SK-N-SH treated with all-trans-retinoic acid at 6 μM for 48 hours (cell line): Measurements from ENCODE around the gene ATP6V0D1.

Experiments used
- ATAC-seq: fragments of 200-7000 bp; cut with Tn5 transposase; 3 replicates; pipeline ENCODE4 v1.9.1; 2020; ENCODE audit warnings: mild to moderate bottlenecking, moderate library complexity
- ARNTL ChIP-seq: fragments of 450-650 bp; formaldehyde crosslinking; IDR thresholded peaks from 2 replicates; pipeline ENCODE4 v1.5.0; 2020; ENCODE audit warnings: low read depth, mild to moderate bottlenecking, moderate library complexity, borderline replicate concordance
- BACH2 ChIP-seq: fragments of 250-450 bp; sonication (Bioruptor Pico); IDR thresholded peaks from 2 replicates; pipeline ENCODE4 v1.9.0; 2021; ENCODE audit warnings: mild to moderate bottlenecking, borderline replicate concordance
- CSDC2 ChIP-seq: fragments of 250-450 bp; sonication (Bioruptor Pico); IDR thresholded peaks from 2 replicates; pipeline ENCODE4 v1.5.0; 2020; ENCODE audit warnings: mild to moderate bottlenecking, moderate library complexity
- ESRRG ChIP-seq: fragments of 250-450 bp; sonication (Bioruptor Pico); IDR thresholded peaks from 2 replicates; pipeline ENCODE4 v1.6.1; 2021; ENCODE audit warnings: mild to moderate bottlenecking
- GLIS3 ChIP-seq: fragments of 250-450 bp; sonication (Bioruptor Pico); IDR thresholded peaks from 2 replicates; pipeline ENCODE4 v1.5.0; 2020; ENCODE audit warnings: mild to moderate bottlenecking, moderate library complexity
- ISL1 ChIP-seq: fragments of 250-450 bp; sonication (Bioruptor Pico); IDR thresholded peaks from 2 replicates; pipeline ENCODE4 v2.1.2; 2022; ENCODE audit warnings: mild to moderate bottlenecking, moderate library complexity
- OSR1 ChIP-seq: fragments of 250-450 bp; sonication (Bioruptor Pico); IDR thresholded peaks from 2 replicates; pipeline ENCODE4 v1.8.0; 2022; ENCODE audit warnings: moderate library complexity, mild to moderate bottlenecking, inconsistent platforms
- PPARA ChIP-seq: fragments of 250-450 bp; sonication (Bioruptor Pico); IDR thresholded peaks from 2 replicates; pipeline ENCODE4 v1.5.0; 2020; ENCODE audit warnings: mild to moderate bottlenecking, borderline replicate concordance
- RARB ChIP-seq: fragments of 250-450 bp; sonication (Bioruptor Pico); IDR thresholded peaks from 2 replicates; pipeline ENCODE4 v1.8.0; 2021; ENCODE audit warnings: mild to moderate bottlenecking, moderate library complexity
- SNAI2 ChIP-seq: fragments of 250-450 bp; sonication (Bioruptor Pico); IDR thresholded peaks from 2 replicates; pipeline ENCODE4 v1.5.0; 2020; ENCODE audit warnings: mild to moderate bottlenecking, moderate library complexity
- TCF4 ChIP-seq: fragments of 250-450 bp; sonication (Bioruptor Pico); IDR thresholded peaks from 2 replicates; pipeline ENCODE4 v1.8.0; 2021; ENCODE audit warnings: mild to moderate bottlenecking, moderate library complexity, borderline replicate concordance
- TOX ChIP-seq: fragments of 250-450 bp; sonication (Bioruptor Pico); IDR thresholded peaks from 2 replicates; pipeline ENCODE4 v1.8.0; 2021; ENCODE audit warnings: mild to moderate bottlenecking, moderate library complexity, borderline replicate concordance
- TSHZ2 ChIP-seq: fragments of 250-450 bp; sonication (Bioruptor Pico); IDR thresholded peaks from 2 replicates; pipeline ENCODE4 v1.5.0; 2020; ENCODE audit warnings: mild to moderate bottlenecking, moderate library complexity
- ZC3H10 ChIP-seq: fragments of 250-450 bp; sonication (Bioruptor Pico); IDR thresholded peaks from 2 replicates; pipeline ENCODE4 v1.5.1; 2021; ENCODE audit warnings: mild to moderate bottlenecking, moderate library complexity
- ZFP30 ChIP-seq: fragments of 450-650 bp; formaldehyde crosslinking; IDR thresholded peaks from 2 replicates; pipeline ENCODE4 v1.5.0; 2022; ENCODE audit warnings: mild to moderate bottlenecking, moderate library complexity
- ZNF565 ChIP-seq: fragments of 450-650 bp; formaldehyde crosslinking; conservative IDR thresholded peaks from 2 replicates; pipeline ENCODE4 v1.5.0; 2020; ENCODE audit warnings: low read depth, mild to moderate bottlenecking, moderate library complexity
- ZNF8 ChIP-seq: fragments of 450-650 bp; formaldehyde crosslinking; IDR thresholded peaks from 2 replicates; pipeline ENCODE4 v1.5.0; 2020; ENCODE audit warnings: mild to moderate bottlenecking, moderate library complexity
- TF ChIP-seq, protein P1 (sequence below): fragments of 250-450 bp; sonication (Bioruptor Pico); IDR thresholded peaks from 2 replicates; pipeline ENCODE4 v1.5.1; 2021; ENCODE audit warnings: mild to moderate bottlenecking, moderate library complexity
- TF ChIP-seq, protein P2 (sequence below): fragments of 250-450 bp; sonication (Bioruptor Pico); IDR thresholded peaks from 2 replicates; pipeline ENCODE4 v1.8.0; 2020; ENCODE audit warnings: mild to moderate bottlenecking, moderate library complexity, borderline replicate concordance
- TF ChIP-seq, protein P3 (sequence below): fragments of 250-450 bp; sonication (Bioruptor Pico); IDR thresholded peaks from 2 replicates; pipeline ENCODE4 v1.8.0; 2021; ENCODE audit warnings: low read depth, mild to moderate bottlenecking, moderate library complexity, borderline replicate concordance

Gene ATP6V0D1

GRCh38 chr16:67483731-67484525, 3.0 kb upstream of the ATP6V0D1 start:
- no peak for ATAC-seq
- TF ChIP-seq PPARA (CRISPR knock-in tag), result no peak

- ATAC-seq, result no peak
- TF ChIP-seq, protein P1, sequence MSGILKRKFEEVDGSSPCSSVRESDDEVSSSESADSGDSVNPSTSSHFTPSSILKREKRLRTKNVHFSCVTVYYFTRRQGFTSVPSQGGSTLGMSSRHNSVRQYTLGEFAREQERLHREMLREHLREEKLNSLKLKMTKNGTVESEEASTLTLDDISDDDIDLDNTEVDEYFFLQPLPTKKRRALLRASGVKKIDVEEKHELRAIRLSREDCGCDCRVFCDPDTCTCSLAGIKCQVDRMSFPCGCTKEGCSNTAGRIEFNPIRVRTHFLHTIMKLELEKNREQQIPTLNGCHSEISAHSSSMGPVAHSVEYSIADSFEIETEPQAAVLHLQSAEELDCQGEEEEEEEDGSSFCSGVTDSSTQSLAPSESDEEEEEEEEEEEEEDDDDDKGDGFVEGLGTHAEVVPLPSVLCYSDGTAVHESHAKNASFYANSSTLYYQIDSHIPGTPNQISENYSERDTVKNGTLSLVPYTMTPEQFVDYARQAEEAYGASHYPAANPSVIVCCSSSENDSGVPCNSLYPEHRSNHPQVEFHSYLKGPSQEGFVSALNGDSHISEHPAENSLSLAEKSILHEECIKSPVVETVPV (CRISPR knock-in tag), result no peak
- TF ChIP-seq RARB (CRISPR knock-in tag), result no peak
- TF ChIP-seq ISL1 (CRISPR knock-in tag), result no peak
- TF ChIP-seq, protein P2, sequence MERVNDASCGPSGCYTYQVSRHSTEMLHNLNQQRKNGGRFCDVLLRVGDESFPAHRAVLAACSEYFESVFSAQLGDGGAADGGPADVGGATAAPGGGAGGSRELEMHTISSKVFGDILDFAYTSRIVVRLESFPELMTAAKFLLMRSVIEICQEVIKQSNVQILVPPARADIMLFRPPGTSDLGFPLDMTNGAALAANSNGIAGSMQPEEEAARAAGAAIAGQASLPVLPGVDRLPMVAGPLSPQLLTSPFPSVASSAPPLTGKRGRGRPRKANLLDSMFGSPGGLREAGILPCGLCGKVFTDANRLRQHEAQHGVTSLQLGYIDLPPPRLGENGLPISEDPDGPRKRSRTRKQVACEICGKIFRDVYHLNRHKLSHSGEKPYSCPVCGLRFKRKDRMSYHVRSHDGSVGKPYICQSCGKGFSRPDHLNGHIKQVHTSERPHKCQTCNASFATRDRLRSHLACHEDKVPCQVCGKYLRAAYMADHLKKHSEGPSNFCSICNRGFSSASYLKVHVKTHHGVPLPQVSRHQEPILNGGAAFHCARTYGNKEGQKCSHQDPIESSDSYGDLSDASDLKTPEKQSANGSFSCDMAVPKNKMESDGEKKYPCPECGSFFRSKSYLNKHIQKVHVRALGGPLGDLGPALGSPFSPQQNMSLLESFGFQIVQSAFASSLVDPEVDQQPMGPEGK (CRISPR knock-in tag), result no peak
- no peak for TF ChIP-seq ARNTL (CRISPR knock-in tag)
- TF ChIP-seq BACH2, result no peak
- TF ChIP-seq TCF4 (CRISPR knock-in tag), result no peak
- TF ChIP-seq ESRRG (CRISPR knock-in tag), result no peak
- TF ChIP-seq SNAI2, result no peak
Measured at GRCh38 chr16:67483150-67483549, 2.2 kb upstream of the ATP6V0D1 start, which contains the start of gene AGRP. TSS of gene AGRP (minus strand) at chr16:67483547. CDS start at chr16:67483398, 149 bp downstream.

DNA sequence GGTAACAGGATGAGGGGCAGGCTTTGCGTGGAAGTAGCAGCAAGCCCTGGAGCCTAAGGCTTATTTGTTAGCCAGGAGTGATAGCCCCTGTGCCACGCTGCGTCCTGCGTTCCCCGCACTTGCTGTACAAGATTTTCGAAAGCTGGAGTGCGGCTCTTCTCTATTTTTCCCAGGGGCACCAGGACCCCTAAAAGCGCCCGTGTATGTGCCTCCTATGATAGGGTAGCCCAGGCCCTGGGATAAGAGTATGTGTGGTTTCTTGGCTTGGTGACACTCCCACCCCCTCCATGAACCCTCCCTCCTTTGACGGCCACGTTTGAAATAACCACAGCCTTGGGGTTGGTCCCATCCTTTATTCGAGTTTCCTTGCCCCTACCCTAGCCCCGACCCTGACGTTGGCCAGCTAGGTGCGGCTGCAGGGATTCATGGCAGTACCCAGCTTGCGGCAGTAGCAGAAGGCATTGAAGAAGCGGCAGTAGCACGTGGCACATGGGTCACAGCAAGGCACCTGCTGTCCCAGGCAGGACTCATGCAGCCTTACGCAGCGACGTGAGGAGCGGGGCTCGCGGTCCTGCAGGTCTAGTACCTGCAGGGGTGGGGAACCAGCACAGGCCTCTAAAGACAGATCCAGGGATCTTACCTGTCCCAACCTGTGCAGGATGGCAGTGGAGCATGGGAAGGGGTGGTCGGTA, 1.4 kb upstream of the ATP6V0D1 start:
- TF ChIP-seq TOX (no peak), TSHZ2 (CRISPR knock-in tag) (no peak), ZFP30 (CRISPR knock-in tag) (no peak), OSR1 (no peak), ZNF8 (CRISPR knock-in tag) (no peak), PPARA (CRISPR knock-in tag) (no peak), CSDC2 (no peak), GLIS3 (CRISPR knock-in tag) (no peak), ARNTL (CRISPR knock-in tag) (no peak), ZNF565 (no peak), ISL1 (CRISPR knock-in tag) (no peak), ZC3H10 (no peak)
- TF ChIP-seq, protein P3, sequence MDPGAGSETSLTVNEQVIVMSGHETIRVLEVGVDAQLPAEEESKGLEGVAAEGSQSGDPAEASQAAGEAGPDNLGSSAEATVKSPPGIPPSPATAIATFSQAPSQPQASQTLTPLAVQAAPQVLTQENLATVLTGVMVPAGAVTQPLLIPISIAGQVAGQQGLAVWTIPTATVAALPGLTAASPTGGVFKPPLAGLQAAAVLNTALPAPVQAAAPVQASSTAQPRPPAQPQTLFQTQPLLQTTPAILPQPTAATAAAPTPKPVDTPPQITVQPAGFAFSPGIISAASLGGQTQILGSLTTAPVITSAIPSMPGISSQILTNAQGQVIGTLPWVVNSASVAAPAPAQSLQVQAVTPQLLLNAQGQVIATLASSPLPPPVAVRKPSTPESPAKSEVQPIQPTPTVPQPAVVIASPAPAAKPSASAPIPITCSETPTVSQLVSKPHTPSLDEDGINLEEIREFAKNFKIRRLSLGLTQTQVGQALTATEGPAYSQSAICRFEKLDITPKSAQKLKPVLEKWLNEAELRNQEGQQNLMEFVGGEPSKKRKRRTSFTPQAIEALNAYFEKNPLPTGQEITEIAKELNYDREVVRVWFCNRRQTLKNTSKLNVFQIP (CRISPR knock-in tag), result no peak
- TF ChIP-seq, protein P1 (CRISPR knock-in tag), result no peak
- ATAC-seq, result no peak
